Placental epithelial cell (primary cell): ENCODE results near the gene DEPP1. TPM values are rescaled to one million over a fixed set of nuclear protein-coding genes. Genes with fewer than 3 reads are reported as not detected.

Experiments used
- total RNA-seq: library from RNA; depleted of rRNA; stranded (reverse); fragments of >200 nt; gene quantifications from 2 replicates; pipeline ENCODE4 v1.2.3, GENCODE V29; 2012

The DEPP1 gene
- total RNA-seq, result 0.87 and 1.2 TPM in 2 replicates

DNA sequence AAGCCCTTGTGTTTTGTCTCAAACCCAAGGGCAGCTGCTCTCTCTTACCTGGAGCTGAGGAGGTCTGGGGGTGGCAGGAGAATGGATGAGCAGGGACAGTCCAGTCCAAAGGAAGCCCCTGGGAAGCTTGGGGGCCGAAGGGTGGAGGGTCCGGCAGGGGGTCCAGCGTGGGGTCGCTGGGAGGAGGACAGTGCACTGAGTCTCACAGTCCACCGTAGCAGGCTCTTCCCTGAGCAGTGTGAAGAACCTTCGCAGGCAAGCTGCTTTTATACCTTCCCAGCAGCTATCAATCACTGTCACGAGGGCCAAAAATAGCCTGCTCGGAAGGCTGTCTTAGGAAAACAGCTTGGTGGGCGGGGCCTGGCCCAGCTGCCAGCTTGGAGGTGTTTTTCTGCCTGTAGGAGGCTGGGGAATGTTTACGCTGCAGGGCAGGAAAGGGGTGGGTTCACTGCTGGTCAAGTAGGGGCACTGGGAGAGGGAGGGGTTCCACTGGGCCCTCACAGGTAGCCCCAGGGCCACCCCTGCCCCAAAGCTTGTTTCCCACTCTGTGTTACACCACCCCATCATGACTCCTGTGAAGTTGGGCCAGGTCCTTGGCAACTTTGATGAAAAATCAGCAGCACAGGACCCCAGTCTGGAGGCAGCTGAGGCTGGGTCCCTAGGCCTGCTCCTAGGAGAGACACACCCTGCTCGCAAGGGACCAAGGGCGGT is at the start of gene DEPP1:
TSS of gene DEPP1 (minus strand) at position 240 of the 711 bp plus-strand sequence. CDS start 779 bp downstream, outside the sequence.

GRCh38 chr10:45000752-45001380 is 22.3 kb upstream of the DEPP1 start, which contains the start of gene ZNF22:
Gene ZNF22, plus strand, starts transcription at chr10:45000923. Its CDS starts 2,446 bp downstream, at chr10:45003369.

GRCh38 chr10:44959247-44960087 is 19.1 kb downstream of the DEPP1 start, which contains the start of gene RASSF4:
Gene RASSF4, plus strand, starts transcription at chr10:44959802. Its CDS starts 10,401 bp downstream, at chr10:44970203.

Other genes starting within 250 kb of the DEPP1 start
- gene TMEM72, start 67.5 kb downstream of the DEPP1 start, total RNA-seq, result not detected in 2 replicates
- gene RASSF4, start 19.0 kb downstream of the DEPP1 start, total RNA-seq, result 1.4 and 3.1 TPM in 2 replicates
- 16.1 and 23.1 TPM in 2 replicates for gene ZNF22, start 22.1 kb upstream of the DEPP1 start, total RNA-seq